Parathyroid adenoma (tissue), 2 donors: ENCODE results near the gene PTPN3.

ENCODE experiments used
- H2AFZ ChIP-seq: fragments of 300-600 bp; sonication (generic); one replicate; pipeline ENCODE4 v1.7.0; 2017; ENCODE audit warnings: antibody characterized with exemption, mild to moderate bottlenecking
- H3K27ac ChIP-seq: fragments of 300-600 bp; sonication (generic); one replicate; pipeline ENCODE4 v1.7.0; 2017
- H3K27me3 ChIP-seq: fragments of 300-600 bp; sonication (generic); one replicate; pipeline ENCODE4 v1.7.0; 2017; ENCODE audit warnings: low read length; ENCODE audit not compliant: control insufficient read depth, insufficient read depth
- H3K36me3 ChIP-seq: fragments of 300-600 bp; sonication (generic); one replicate; pipeline ENCODE4 v1.7.0; 2017; ENCODE audit warnings: low read length; ENCODE audit not compliant: control insufficient read depth, insufficient read depth
- H3K4me1 ChIP-seq: fragments of 300-600 bp; sonication (generic); one replicate; pipeline ENCODE4 v1.7.0; 2017; ENCODE audit warnings: control low read depth
- H3K4me2 ChIP-seq: fragments of 300-600 bp; sonication (generic); one replicate; pipeline ENCODE4 v1.7.0; 2017; ENCODE audit warnings: low read length
- H3K4me3 ChIP-seq: fragments of 300-600 bp; sonication (generic); one replicate; pipeline ENCODE4 v1.7.0; 2017; ENCODE audit warnings: low read depth, low read length
- H3K79me2 ChIP-seq: fragments of 300-600 bp; sonication (generic); one replicate; pipeline ENCODE4 v1.7.0; 2017; ENCODE audit warnings: control low read depth
- H3K9ac ChIP-seq: fragments of 300-600 bp; sonication (generic); one replicate; pipeline ENCODE4 v1.7.0; 2017; ENCODE audit warnings: mild to moderate bottlenecking
- H3K9me3 ChIP-seq: fragments of 300-600 bp; sonication (generic); one replicate; pipeline ENCODE4 v1.7.0; 2017; ENCODE audit warnings: low read length; ENCODE audit not compliant: control insufficient read depth
- CTCF ChIP-seq: fragments of 300-600 bp; sonication (generic); IDR thresholded peaks from one replicate; pipeline ENCODE4 v1.7.0; 2017; ENCODE audit warnings: antibody characterized with exemption, mild to moderate bottlenecking
- donor health status: primary hyperparathyroidism.

PTPN3 gene

GRCh38 chr9:109382585-109382984 lies 115.5 kb downstream of the PTPN3 start:
- Histone ChIP-seq H3K4me3 (no peak overlapping the region), H3K4me2 (no peak overlapping the region), H3K79me2 (no peaks in the 10 kb centered on the region), H2AFZ (no peak overlapping the region), H3K4me1 (no peaks in the 10 kb centered on the region), H3K9ac (no peak overlapping the region), H3K27me3 (no peaks in the 10 kb centered on the region), H3K36me3 (no peaks in the 10 kb centered on the region), H3K27ac (no peak overlapping the region), H3K9me3 (no peaks in the 10 kb centered on the region)
- no peak for TF ChIP-seq CTCF

DNA sequence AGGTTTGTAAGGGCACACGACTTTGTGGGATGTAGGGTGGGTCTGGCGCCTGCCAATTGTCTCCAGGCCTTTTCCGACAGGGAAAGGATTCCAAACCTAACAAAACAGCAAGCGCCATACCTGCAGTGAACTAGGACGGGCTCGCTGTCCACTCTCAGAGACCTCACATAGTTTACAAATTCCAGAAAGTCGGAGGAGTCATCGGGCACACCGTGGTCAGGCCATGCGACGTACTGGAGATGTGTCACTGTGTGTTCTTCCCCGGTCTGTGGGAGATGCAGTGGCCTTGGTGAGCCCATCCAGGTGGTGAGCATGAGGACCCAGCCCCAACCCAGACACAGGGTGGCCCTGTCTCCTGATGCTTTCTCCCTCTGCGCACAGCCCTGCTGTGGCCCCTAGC lies 115.9 kb downstream of the PTPN3 start:
- no peaks in the 10 kb centered on the region for H3K9me3 ChIP-seq
- H3K9ac ChIP-seq, result no peak overlapping the region
- TF ChIP-seq CTCF, result no peak
- H3K36me3 ChIP-seq, result no peaks in the 10 kb centered on the region
- no peak overlapping the region for H2AFZ ChIP-seq
- no peaks in the 10 kb centered on the region for H3K4me1 ChIP-seq
- H3K27ac ChIP-seq, result no peak overlapping the region
- H3K4me2 ChIP-seq, result no peak overlapping the region
- no peaks in the 10 kb centered on the region for H3K27me3 ChIP-seq
- no peaks in the 10 kb centered on the region for H3K79me2 ChIP-seq
- no peak overlapping the region for H3K4me3 ChIP-seq

- no peak for TF ChIP-seq CTCF
- H3K27ac ChIP-seq, result no peak overlapping the region
- no peaks in the 10 kb centered on the region for H3K79me2 ChIP-seq
- H3K9me3 ChIP-seq, result no peaks in the 10 kb centered on the region
- H3K9ac ChIP-seq, result no peak overlapping the region
- no peak overlapping the region for H3K4me2 ChIP-seq
- H3K36me3 ChIP-seq, result no peaks in the 10 kb centered on the region
- no peak overlapping the region for H3K4me3 ChIP-seq
- H3K27me3 ChIP-seq, result no peaks in the 10 kb centered on the region
- H2AFZ ChIP-seq, result no peak overlapping the region
- H3K4me1 ChIP-seq, result no peaks in the 10 kb centered on the region
Measured at GRCh38 chr9:109381011-109381729, 116.9 kb downstream of the PTPN3 start.

- Histone ChIP-seq H3K4me1 (no peaks in the 10 kb centered on the region), H3K9ac (no peak overlapping the region), H3K4me3 (no peak overlapping the region), H3K27ac (no peak overlapping the region), H3K4me2 (no peak overlapping the region), H3K9me3 (no peaks in the 10 kb centered on the region), H3K36me3 (no peaks in the 10 kb centered on the region), H3K27me3 (no peaks in the 10 kb centered on the region), H3K79me2 (no peaks in the 10 kb centered on the region), H2AFZ (no peak overlapping the region)
- no peak for TF ChIP-seq CTCF
Measured at GRCh38 chr9:109379513-109379912, 118.6 kb downstream of the PTPN3 start.

DNA sequence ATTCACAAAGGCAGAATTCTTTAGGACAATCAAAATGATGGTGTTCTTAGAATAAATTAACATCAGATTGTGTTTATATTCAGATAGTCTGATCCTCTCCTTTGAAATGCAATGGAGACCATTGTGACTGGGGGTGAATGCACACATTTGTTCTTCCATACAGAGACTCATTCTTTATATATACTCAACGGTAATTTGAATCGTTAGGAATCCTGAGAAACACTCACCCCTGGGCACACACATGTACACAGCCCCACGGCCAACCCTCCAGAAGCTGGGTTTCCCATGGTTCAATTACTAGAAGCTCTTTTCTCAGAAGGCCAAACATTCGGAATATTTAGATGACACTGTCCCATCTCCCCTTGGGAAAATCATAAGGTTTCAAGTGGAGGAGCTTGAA lies 119.8 kb downstream of the PTPN3 start:
- no peaks in the 10 kb centered on the region for H3K4me1 ChIP-seq
- no peak overlapping the region for H3K9ac ChIP-seq
- no peaks in the 10 kb centered on the region for H3K27me3 ChIP-seq
- H3K4me2 ChIP-seq, result no peak overlapping the region
- no peaks in the 10 kb centered on the region for H3K36me3 ChIP-seq
- no peaks in the 10 kb centered on the region for H3K9me3 ChIP-seq
- TF ChIP-seq CTCF, result no peak
- H3K79me2 ChIP-seq, result no peaks in the 10 kb centered on the region
- H3K27ac ChIP-seq, result no peak overlapping the region
- H2AFZ ChIP-seq, result no peak overlapping the region
- no peak overlapping the region for H3K4me3 ChIP-seq
